ENCODE data around the gene MYLK2. TPM values are rescaled to one million over a fixed set of nuclear protein-coding genes. Genes with fewer than 3 reads are reported as not detected.
"Not testable (repeated sequence)": the region's sequence is repeated elsewhere in the genome, so short reads cannot be mapped to it uniquely, and the experiment has no call there.

Gene MYLK2
- total RNA-seq, 1 donor from 2014 or later = 0.49 TPM

DNA sequence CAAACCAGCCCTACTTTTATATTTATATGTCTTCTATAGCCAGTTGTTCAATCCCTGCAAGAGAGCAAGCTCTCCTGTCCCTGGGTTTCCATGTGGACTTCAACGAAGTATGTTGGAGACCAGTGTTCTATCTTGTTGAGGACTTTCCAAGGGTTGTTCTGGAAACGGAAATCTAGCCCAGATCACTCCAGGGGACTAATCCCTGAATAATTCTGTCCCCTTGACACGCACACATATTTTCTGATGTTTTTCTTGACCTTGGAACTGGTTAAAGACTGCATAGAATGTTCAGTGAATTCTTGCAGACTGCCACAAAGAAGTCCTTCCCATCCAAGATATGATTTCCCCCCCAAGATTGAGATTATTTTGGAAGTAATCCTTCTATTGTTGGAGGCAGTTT is 9.5 kb upstream of the MYLK2 start:
- no peak for TF ChIP-seq CTCF (IDR thresholded peaks at IDR 0.05; ENCODE audit: unreplicated experiment)
- H3K4me3 Mint-ChIP-seq = no peak overlapping the region
- H3K36me3 Mint-ChIP-seq = peaks cover 2% of the 10 kb centered on the region
- no peak for DNase-seq (ENCODE audit: low spot score in 2 of 2, unreplicated experiment in 2 of 2)
- no peaks in the 10 kb centered on the region for H3K9me3 Mint-ChIP-seq
- peaks cover 5% of the 10 kb centered on the region for H3K4me1 Mint-ChIP-seq
- no peaks in the 10 kb centered on the region for H3K27me3 Mint-ChIP-seq (ENCODE audit: low read depth)
- H3K27ac Mint-ChIP-seq = no peak overlapping the region

GRCh38 chr20:31811198-31811597 is 8.0 kb upstream of the MYLK2 start:
- Mint-ChIP-seq H3K27ac (no peak overlapping the region), H3K36me3 (no peaks in the 10 kb centered on the region), H3K4me3 (no peak overlapping the region), H3K4me1 (peaks cover 5% of the 10 kb centered on the region), H3K27me3 (ENCODE audit: low read depth) (no peaks in the 10 kb centered on the region), H3K9me3 (no peaks in the 10 kb centered on the region)
- no peak for TF ChIP-seq CTCF (IDR thresholded peaks at IDR 0.05; ENCODE audit: unreplicated experiment)
- DNase-seq (ENCODE audit: low spot score in 2 of 2, unreplicated experiment in 2 of 2) = no peak

GRCh38 chr20:31811796-31812728 is 7.1 kb upstream of the MYLK2 start:
- TF ChIP-seq CTCF (IDR thresholded peaks at IDR 0.05; ENCODE audit: unreplicated experiment) = no peak

GRCh38 chr20:31813611-31814010 is 5.5 kb upstream of the MYLK2 start:
- Mint-ChIP-seq H3K4me3 (no peak overlapping the region), H3K27me3 (ENCODE audit: low read depth) (no peaks in the 10 kb centered on the region), H3K4me1 (peaks cover 5% of the 10 kb centered on the region), H3K9me3 (no peaks in the 10 kb centered on the region), H3K27ac (no peak overlapping the region), H3K36me3 (no peaks in the 10 kb centered on the region)
- DNase-seq (ENCODE audit: low spot score in 2 of 2, unreplicated experiment in 2 of 2) = no peak
- TF ChIP-seq CTCF (IDR thresholded peaks at IDR 0.05; ENCODE audit: unreplicated experiment) = no peak

More at GRCh38 chr20:31811796-31812728, 7.1 kb upstream of the MYLK2 start:
- Mint-ChIP-seq H3K27me3 (ENCODE audit: low read depth) (no peaks in the 10 kb centered on the region), H3K27ac (no peak overlapping the region), H3K4me1 (peaks cover 5% of the 10 kb centered on the region), H3K9me3 (no peaks in the 10 kb centered on the region), H3K4me3 (no peak overlapping the region), H3K36me3 (no peaks in the 10 kb centered on the region)
- DNase-seq (ENCODE audit: low spot score in 2 of 2, unreplicated experiment in 2 of 2) = no peak

- H3K27ac Mint-ChIP-seq; H3K4me3 Mint-ChIP-seq; H3K9me3 Mint-ChIP-seq; H3K36me3 Mint-ChIP-seq; DNase-seq (ENCODE audit: low spot score in 2 of 2, unreplicated experiment in 2 of 2); H3K4me1 Mint-ChIP-seq; H3K27me3 Mint-ChIP-seq (ENCODE audit: low read depth): not testable (repeated sequence)
Measured at GRCh38 chr20:31814142-31814541, 5.0 kb upstream of the MYLK2 start.

GRCh38 chr20:31815408-31816188 is 3.6 kb upstream of the MYLK2 start:
- Mint-ChIP-seq H3K4me1 (peaks cover 5% of the 10 kb centered on the region), H3K27ac (no peak overlapping the region), H3K36me3 (no peaks in the 10 kb centered on the region), H3K4me3 (no peak overlapping the region), H3K27me3 (ENCODE audit: low read depth) (no peaks in the 10 kb centered on the region), H3K9me3 (no peaks in the 10 kb centered on the region)
- TF ChIP-seq CTCF (IDR thresholded peaks at IDR 0.05; ENCODE audit: unreplicated experiment) = no peak
- DNase-seq (ENCODE audit: low spot score in 2 of 2, unreplicated experiment in 2 of 2) = no peak

Data from mesothelial cell of epicardium (in vitro differentiated cells).